Measurements from ENCODE around the gene HBP1.
A peak's percentile ranks its signal among the peaks of the same experiment; 100 is the strongest.

- TF ChIP-seq CTCF (conservative IDR thresholded peaks at IDR 0.05; ENCODE audit: low read depth, low read length), result peak; percentile 74
- TF ChIP-seq MAZ (IDR thresholded peaks at IDR 0.05; ENCODE audit: borderline replicate concordance, low read depth, low read length), result no peak
- TF ChIP-seq SMC3 (IDR thresholded peaks at IDR 0.05; ENCODE audit: low read depth, low read length), result peak; percentile 79
- TF ChIP-seq RFX5 (IDR thresholded peaks at IDR 0.05; ENCODE audit: low read depth, low read length), result no peak
- TF ChIP-seq CHD1 (IDR thresholded peaks at IDR 0.05; ENCODE audit: low read depth, low read length), result no peak
- no peak for TF ChIP-seq POLR2A (IDR thresholded peaks at IDR 0.05; ENCODE audit: low read depth, low read length)
- no peak for TF ChIP-seq BHLHE40 (IDR thresholded peaks at IDR 0.05; ENCODE audit: low read depth, low read length)
- TF ChIP-seq FOS (IDR thresholded peaks at IDR 0.05; ENCODE audit: low read depth, low read length), result no peak
- TF ChIP-seq RAD21 (IDR thresholded peaks at IDR 0.05; ENCODE audit: low read length), result peak; percentile 75
- TF ChIP-seq MAFK (IDR thresholded peaks at IDR 0.05; ENCODE audit: low read depth, low read length), result no peak
- TF ChIP-seq ELK1 (IDR thresholded peaks at IDR 0.05; ENCODE audit: borderline replicate concordance, low read depth, low read length), result no peak
- no peak for TF ChIP-seq USF2 (IDR thresholded peaks at IDR 0.05; ENCODE audit: low read depth, low read length)
- TF ChIP-seq RCOR1 (IDR thresholded peaks at IDR 0.05; ENCODE audit: insufficient replicate concordance, low read length), result no peak
- TF ChIP-seq NFE2L2 (IDR thresholded peaks at IDR 0.05; ENCODE audit: low read depth, low read length), result no peak
Measured at GRCh38 chr7:107150375-107151073, 18.3 kb upstream of the HBP1 start.

All from IMR-90 (cell line).